Cardiac muscle cell (in vitro differentiated cells and primary cell): ENCODE data around the gene ARTN. TPM values are rescaled to one million over a fixed set of nuclear protein-coding genes. Genes with fewer than 3 reads are reported as not detected.

Source experiments
- DNase-seq, 2 donors: peaks; one replicate each; pipeline versions ENCODE4 v3.0.0 to v3.0.0-alpha.2; 2010 to 2017; ENCODE audit warnings: low read depth in 1 of 2, low spot score in 1 of 2
- H3K27ac ChIP-seq: fragments of 200-600 bp; sonication (generic); 2 replicates; pipeline ENCODE4 v1.5.1; 2016
- H3K27me3 ChIP-seq: fragments of 200-600 bp; sonication (generic); 2 replicates; pipeline ENCODE4 v1.6.0; 2016; ENCODE audit warnings: control low read depth
- H3K36me3 ChIP-seq: fragments of 200-600 bp; sonication (generic); 2 replicates; pipeline ENCODE4 v1.5.1; 2016; ENCODE audit warnings: control low read depth
- H3K4me1 ChIP-seq: fragments of 200-600 bp; sonication (generic); 2 replicates; pipeline ENCODE4 v1.8.1; 2017; ENCODE audit warnings: low read depth, mild to moderate bottlenecking, mixed run types
- H3K4me3 ChIP-seq: fragments of 200-600 bp; sonication (generic); 2 replicates; pipeline ENCODE4 v1.5.1; 2016; ENCODE audit warnings: mild to moderate bottlenecking
- H3K9me3 ChIP-seq: fragments of 200-600 bp; sonication (generic); 2 replicates; pipeline ENCODE4 v1.5.1; 2017; ENCODE audit warnings: low read depth, mild to moderate bottlenecking, control low read depth
- CTCF ChIP-seq: IDR thresholded peaks from 2 replicates; pipeline ENCODE4 v1.5.1; 2012; ENCODE audit warnings: low read depth, mild to moderate bottlenecking, low read length
- polyA plus RNA-seq: library from polyadenylated mRNA; unstranded; fragments of >200 nt; fragmentation: Nextera tagmentation; extraction: Ambion mirVana; gene quantifications from 2 replicates; pipeline ENCODE4 v1.2.1, GENCODE V29; 2016
- total RNA-seq: library from RNA; depleted of rRNA; stranded (reverse); fragments of >200 nt; gene quantifications from 2 replicates; pipeline ENCODE4 v1.2.3, GENCODE V29; 2016

ARTN gene
- total and polyA plus RNA-seq, 2 experiments from 2014 or later = 26.2 to 50.5 TPM

GRCh38 chr1:43984855-43985254 is 51.3 kb downstream of the ARTN start:
- H3K9me3 ChIP-seq = no peaks in the 10 kb centered on the region
- H3K36me3 ChIP-seq = no peaks in the 10 kb centered on the region
- no peaks in the 10 kb centered on the region for H3K4me1 ChIP-seq
- DNase-seq = no peak
- no peak overlapping the region for H3K27ac ChIP-seq
- no peak overlapping the region for H3K4me3 ChIP-seq
- no peaks in the 10 kb centered on the region for H3K27me3 ChIP-seq
- no peak for TF ChIP-seq CTCF

DNA sequence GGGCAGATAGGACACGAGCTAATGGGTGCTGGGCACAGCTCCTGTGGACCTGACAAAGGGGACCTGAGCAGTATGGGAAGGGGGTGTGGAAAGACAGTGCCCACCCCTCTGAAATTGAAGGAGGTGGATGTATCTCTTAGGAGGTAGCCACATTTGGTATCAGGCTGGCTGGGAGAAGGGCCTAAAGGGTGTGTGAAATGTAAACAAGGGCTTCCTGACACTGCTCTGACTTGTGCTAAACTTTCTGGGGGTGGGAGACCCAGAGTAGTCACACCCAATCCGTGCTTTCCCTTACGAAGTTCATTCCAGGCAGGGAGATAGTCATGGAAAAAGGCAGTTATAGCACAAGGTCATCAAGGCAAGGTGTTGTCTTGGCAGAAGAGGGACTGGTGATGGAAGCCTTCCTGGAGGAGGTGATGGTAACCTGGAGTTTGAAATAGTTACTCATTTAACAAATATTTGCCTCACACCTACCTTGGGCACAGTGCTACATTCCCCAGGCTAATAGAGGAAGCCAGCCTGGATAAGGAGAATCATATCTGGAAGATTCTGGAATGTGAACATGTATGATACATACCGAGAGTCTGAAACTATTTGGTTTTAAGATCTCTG is 52.5 kb downstream of the ARTN start:
- no peak for TF ChIP-seq CTCF
- no peak overlapping the region for H3K4me3 ChIP-seq
- H3K27ac ChIP-seq = no peak overlapping the region
- no peaks in the 10 kb centered on the region for H3K36me3 ChIP-seq
- no peak for DNase-seq
- no peaks in the 10 kb centered on the region for H3K9me3 ChIP-seq
- no peaks in the 10 kb centered on the region for H3K4me1 ChIP-seq
- H3K27me3 ChIP-seq = no peaks in the 10 kb centered on the region

DNA sequence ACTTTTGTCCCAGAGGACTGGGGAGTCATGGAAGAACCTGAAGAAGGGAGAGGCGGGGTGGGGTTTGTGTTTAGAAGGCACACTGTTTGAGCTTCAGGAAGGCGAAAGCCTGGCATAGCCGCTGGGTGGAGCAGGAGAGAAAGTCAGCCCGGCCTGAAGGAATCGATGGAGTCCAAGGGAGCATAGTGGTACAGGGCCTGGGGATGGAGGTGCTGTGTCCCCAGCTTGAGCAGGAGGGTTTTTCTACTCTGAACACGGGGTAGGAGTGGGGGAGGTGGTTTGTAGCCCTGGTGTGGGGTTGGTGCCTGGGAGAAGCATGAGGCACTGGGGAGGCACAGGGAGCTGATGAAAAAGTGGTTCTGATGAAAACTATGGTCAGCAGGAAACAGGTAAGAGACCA is 53.1 kb downstream of the ARTN start:
- Histone ChIP-seq H3K9me3 (no peaks in the 10 kb centered on the region), H3K27ac (no peak overlapping the region), H3K4me3 (no peak overlapping the region), H3K4me1 (no peaks in the 10 kb centered on the region), H3K27me3 (no peaks in the 10 kb centered on the region), H3K36me3 (no peaks in the 10 kb centered on the region)
- TF ChIP-seq CTCF = peak; percentile 13
- DNase-seq = no peak

Other genes starting within 250 kb of the ARTN start
- 27.8 and 34.7 TPM in 2 replicates for gene ST3GAL3, start 226.3 kb upstream of the ARTN start, total RNA-seq
- 35.6 and 35.7 TPM in 2 replicates for gene ST3GAL3, start 226.3 kb upstream of the ARTN start, polyA plus RNA-seq
- gene IPO13, start 13.1 kb downstream of the ARTN start, total RNA-seq = 26.2 and 29.2 TPM in 2 replicates
- gene IPO13, start 13.1 kb downstream of the ARTN start, polyA plus RNA-seq = 27.9 and 28.6 TPM in 2 replicates
- gene DPH2, start 36.2 kb downstream of the ARTN start, total RNA-seq = 17.1 and 20.7 TPM in 2 replicates
- 21.5 and 38.6 TPM in 2 replicates for gene DPH2, start 36.2 kb downstream of the ARTN start, polyA plus RNA-seq
- 87.5 and 171 TPM in 2 replicates for gene ATP6V0B, start 41.2 kb downstream of the ARTN start, total RNA-seq
- 263 and 316 TPM in 2 replicates for gene ATP6V0B, start 41.2 kb downstream of the ARTN start, polyA plus RNA-seq
- gene B4GALT2, start 45.4 kb downstream of the ARTN start, total RNA-seq = 81.6 and 83.3 TPM in 2 replicates
- gene B4GALT2, start 45.4 kb downstream of the ARTN start, polyA plus RNA-seq = 97.4 and 97.6 TPM in 2 replicates
- gene CCDC24, start 57.8 kb downstream of the ARTN start, total RNA-seq = 20.8 and 26.5 TPM in 2 replicates
- 27.9 and 29.7 TPM in 2 replicates for gene CCDC24, start 57.8 kb downstream of the ARTN start, polyA plus RNA-seq
- 4.9 and 6.0 TPM in 2 replicates for gene SLC6A9, start 97.7 kb downstream of the ARTN start, total RNA-seq
- 12.1 and 13.2 TPM in 2 replicates for gene SLC6A9, start 97.7 kb downstream of the ARTN start, polyA plus RNA-seq
- not detected in 2 replicates for gene KLF17, start 185.0 kb downstream of the ARTN start, total RNA-seq
- not detected in 2 replicates for gene KLF17, start 185.0 kb downstream of the ARTN start, polyA plus RNA-seq
- gene KLF18, start 207.8 kb downstream of the ARTN start, total RNA-seq = not detected in 2 replicates
- gene KLF18, start 207.8 kb downstream of the ARTN start, polyA plus RNA-seq = not detected in 2 replicates